GM19099 (cell line): ENCODE data around the gene TGFBI.

Experiments used
- POLR2A ChIP-seq: IDR thresholded peaks from 3 replicates; pipeline ENCODE4 v1.6.1; 2011; ENCODE audit warnings: low read depth; ENCODE audit not compliant: insufficient read length; ENCODE audit errors: extremely low read depth

The TGFBI gene

DNA sequence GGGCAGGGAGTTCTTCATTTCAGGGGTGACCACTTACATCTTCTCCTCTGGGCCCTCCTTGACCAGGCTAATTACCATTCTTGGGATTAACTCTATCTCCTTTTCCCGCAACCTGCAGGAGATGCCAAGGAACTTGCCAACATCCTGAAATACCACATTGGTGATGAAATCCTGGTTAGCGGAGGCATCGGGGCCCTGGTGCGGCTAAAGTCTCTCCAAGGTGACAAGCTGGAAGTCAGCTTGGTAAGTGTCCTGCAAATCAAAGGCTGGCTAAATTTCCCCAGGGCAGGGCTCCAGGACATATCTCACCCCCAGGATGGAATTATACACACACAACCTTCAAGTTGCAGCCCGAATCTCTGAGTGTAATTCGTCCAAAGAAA lies 30.2 kb downstream of the TGFBI start:
- TF ChIP-seq POLR2A, result no peak

DNA sequence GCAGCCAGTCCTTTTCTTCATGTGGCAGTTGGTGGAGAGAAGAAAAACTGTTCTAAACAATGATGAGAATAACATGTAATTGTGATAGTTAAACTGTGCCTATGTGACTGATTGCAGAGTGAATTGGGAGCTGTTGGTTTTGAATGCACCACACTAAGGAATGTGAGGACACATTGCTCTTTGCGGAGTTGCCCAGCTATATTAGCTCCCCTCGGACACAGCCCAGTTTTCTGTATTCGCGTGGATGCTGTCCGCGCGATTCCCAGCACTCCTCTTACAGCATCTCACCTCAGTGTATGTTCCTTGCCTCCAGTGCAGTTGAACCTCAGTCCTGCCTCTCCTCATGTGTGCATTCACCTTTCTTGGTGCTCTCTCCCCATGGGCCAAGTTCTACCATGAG lies 32.2 kb downstream of the TGFBI start:
- no peak for TF ChIP-seq POLR2A

DNA sequence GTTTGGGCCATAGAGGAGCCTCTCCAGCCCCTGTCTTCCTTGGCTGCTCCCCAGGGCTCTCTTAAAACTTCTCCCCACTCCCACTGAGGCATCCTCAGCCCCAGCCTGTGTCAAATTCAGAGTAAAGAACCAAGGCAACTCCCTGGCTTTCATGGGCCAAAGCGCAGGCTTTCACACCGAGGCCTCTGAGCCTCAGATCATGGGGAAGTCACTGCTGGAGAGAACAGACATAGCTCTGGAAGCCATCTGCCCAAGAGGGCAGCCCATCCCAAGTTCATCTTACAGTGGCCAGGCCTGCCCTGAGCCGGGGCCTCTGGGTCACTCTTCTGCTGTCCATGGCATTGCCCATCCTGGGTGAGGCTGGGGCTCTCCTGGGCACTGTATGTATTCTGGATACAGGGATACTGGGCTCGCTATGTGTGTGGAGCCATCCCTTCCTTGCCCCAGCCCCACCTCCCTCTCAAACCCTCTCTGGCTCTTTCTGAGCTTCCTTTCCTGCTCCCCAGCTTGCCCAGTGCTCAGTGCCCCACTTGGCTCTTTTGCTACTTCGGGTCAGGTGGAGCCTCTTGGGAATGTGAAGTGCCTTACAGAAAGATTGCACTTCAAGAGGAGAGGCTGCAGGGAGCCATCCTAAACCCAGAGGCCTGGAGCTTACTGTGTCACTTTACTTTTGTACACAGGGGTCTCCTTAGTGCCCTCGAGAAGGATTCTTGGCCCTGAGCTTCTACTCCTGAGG lies 33.0 kb downstream of the TGFBI start:
- TF ChIP-seq POLR2A, result no peak

DNA sequence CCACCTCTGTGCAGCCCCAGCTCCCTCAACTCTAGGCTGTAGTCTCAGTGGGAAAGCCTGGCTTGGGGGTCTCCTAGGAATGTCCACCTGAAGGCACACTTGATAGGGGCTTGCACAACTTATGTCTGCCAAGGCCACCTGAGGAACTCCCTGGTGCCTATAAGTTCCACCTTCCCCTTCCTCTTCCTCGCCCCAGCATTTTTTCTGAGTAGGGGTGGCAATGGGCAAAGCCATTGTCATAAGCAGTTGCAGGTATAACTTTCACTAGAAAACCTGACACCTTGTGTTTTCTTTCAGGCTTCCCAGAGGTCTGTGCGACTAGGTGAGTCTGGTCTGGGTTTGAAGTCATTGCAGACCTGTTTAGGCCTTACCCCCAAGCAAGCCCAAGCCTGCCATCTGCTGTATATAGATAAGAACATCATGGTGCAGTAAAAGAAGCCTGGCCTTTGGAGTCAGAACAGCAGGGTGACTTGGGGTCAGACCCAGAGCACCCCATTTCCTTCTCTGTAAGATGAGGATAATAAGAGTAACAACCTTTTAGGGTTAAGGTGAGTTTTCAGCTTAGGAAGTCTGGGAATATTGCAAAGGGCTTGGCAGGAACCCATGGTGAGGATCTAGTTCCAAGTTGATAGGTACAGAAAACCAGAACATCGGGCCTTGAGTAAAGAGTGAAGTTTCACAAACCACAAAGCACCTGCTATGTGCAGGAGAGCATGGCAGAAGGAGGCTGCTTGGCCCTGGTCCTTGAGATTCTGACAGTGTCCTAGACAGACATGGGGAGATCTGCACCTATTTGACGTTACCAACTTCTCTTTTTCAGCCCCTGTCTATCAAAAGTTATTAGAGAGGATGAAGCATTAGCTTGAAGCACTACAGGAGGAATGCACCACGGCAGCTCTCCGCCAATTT lies 33.8 kb downstream of the TGFBI start:
- no peak for TF ChIP-seq POLR2A

DNA sequence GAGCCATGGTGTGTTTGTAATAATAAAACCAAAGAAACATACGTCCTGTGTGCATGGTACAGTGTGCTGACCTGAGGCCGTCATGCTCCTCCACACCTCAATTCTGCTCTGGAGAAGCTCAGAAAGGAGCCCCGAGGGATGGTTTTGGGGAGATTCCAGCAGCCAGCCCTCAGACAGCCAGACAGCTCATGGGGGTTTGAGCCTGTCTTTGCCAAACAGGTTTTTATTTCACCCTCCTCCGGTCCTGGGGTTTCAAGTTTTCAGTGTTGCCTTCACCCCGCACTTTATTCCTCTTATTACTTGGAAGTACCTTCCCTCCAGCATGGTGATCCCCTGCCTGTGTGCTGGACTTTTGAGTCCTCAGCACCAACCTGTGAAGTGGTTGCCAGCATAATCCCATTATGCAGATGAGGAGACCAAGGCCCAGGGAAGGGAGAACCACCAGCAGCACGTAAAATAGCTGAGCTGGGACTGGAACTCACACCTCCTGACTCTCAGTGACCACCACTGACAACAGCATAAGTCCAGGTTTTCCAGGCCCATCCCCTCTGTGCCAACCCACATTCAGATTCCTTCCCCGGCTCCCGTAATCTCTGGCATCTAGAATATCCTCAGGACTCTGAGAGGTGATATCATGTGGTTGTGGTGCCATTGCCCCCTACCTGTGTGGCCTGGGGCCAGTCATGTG lies 35.1 kb downstream of the TGFBI start:
- no peak for TF ChIP-seq POLR2A

DNA sequence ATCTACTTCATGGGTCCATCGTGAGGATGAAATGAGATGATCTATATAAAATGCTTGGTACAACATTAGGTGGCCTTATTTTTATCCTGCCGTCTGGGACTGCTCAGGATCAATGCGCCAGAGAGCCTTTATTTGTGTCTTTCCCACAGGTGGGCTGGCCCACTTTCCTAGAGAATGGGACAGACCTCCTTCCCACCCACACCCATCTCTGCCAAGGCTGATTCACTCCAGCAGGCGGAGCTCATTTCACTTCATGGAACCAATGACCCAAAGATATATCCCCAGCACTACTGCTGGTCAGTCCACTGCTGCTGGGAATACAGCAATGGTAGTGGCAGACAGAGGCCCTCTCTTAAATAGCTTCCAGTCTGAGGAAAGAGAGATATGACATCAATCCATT lies 35.7 kb downstream of the TGFBI start:
- TF ChIP-seq POLR2A, result no peak

DNA sequence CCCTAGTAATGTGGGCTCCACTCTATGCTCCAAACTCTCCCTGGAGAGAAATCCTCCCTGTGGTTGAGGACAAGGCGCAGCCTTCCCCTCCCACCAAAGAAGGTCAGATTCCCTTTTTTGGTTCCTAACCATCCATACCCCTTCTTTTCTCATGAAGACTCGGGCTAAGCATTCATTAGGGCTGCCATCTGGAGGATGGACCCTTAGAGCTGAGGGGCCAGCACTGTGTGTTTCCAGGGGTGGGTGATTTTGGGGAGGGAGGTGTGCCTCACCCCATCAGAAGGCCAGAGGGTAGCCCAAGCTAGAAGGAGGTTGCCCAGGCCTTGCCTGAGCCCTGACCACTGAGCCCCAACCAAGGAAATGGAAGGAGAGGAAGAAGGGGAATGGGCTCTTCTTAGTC lies 36.8 kb downstream of the TGFBI start:
- TF ChIP-seq POLR2A, result no peak

DNA sequence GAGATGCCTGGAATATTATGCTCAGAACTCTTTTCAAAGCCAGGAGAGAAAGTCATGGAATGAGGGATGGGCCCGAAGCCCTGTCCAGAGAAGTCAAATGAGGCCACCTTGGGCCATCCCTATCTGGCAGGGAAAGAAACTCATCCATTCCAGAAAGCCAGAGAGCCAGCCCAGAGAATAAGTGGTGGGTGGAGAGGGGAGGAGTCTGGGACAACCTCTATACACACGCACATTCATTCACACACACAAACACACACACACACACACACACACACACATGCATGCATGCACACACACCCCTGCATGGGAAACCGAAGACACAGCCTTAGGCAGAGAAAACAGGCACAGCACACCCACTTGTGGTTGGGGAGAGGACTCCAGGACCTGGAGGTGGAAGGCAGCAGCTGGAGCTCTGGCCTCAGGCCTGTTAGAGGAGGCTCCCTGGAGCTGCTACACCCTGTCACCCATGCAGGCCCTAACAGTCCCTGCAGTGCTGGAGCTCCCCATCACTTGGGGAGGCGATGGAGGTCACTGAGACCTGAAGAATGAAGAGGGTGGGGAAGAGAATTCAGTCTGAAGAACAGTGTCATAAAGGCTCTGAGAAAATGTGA lies 38.0 kb downstream of the TGFBI start:
- TF ChIP-seq POLR2A, result no peak

DNA sequence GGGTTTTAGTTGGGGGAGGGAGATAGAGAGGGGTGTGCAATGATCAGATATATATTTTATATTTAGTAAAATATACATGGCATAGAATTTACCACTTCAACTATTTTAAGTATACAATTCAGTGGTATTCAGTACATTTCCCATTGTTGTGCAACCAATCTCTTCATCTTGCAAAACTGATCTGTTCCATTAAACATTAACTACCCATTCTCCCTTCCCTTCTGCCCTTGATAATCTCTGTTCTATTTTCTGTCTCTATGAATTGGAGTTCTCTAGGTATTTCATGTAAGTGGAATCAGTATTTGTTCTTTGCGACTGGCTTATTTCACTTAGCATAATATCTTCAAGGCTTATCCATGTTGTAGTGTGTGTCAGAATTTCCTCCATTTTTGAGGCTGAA lies 38.6 kb downstream of the TGFBI start:
- no peak for TF ChIP-seq POLR2A

DNA sequence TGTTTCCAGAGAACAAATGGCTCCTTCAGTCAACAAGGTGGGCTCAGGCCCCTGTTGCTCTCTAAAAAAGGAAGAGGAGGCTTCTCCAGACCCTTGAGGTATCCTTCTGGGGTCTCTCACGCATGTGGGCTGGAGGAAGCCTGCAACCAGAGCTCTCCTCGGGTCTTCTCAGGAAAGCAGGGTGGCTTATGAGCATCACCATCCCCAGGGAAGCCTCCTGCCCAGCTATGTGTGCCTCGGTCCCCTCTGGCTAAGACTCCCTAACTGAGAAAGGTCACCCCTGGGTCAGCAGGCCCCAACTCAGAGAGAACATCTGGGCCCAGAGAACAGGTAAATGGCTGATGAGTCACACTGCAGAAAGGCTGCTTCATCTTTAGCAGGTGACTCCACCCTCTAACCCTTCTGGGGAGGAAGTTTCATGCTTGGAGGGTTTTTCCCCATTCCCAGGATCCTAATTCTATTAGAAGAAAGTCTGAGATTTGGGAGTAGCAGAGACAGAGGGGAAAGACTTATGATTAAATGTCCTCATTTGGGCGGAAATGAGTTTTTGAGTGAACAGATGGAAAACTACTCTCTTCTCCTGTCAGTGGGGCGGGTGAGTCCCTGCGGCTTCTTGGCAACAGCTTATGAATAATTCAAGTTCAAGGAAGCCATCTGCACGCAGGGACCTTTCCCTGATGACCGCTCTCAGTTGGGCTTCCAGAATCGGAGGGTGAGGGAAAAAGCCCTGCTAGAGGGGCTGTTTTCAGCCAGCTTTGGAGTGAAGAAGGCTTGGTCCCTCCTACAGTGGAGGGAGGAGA lies 41.9 kb downstream of the TGFBI start:
- no peak for TF ChIP-seq POLR2A

DNA sequence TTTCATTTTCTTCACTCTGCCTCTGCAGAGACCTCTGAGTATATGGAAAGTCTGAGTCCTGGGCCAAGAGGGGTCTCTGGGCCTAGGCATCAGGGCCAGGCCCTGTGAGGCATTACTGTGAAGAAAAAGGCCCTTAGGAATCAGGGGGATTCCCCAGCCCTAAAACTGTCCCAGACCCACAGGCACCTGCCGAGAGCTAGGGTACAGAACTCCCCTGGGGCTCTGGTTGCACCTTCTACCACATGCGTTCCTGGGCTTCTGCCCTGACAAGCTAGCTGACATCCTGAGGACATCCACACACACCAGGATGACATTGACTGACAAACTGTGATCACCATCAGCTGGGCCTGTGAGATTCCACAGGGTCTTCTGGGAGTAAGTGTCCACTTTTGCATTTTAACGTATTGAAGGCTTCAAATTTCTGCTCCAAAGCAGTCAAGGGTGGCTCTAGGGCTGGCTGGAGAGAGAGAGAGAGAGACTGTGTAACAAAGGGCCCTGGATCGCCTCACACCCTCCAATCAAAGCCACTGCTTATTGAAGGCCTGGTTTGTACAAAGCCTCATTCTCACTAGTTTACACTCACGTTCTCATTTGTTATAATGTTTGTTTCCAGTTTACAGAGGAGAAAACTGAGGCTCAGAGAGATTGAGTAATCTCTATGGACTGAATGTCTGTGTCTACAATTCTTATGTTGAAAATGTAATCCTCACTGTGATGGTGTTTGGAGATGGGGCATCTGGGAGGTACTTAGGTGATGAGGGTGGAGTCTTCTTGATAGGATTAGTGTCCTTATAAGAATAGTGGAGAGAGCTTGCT lies 45.1 kb downstream of the TGFBI start:
- TF ChIP-seq POLR2A, result no peak

DNA sequence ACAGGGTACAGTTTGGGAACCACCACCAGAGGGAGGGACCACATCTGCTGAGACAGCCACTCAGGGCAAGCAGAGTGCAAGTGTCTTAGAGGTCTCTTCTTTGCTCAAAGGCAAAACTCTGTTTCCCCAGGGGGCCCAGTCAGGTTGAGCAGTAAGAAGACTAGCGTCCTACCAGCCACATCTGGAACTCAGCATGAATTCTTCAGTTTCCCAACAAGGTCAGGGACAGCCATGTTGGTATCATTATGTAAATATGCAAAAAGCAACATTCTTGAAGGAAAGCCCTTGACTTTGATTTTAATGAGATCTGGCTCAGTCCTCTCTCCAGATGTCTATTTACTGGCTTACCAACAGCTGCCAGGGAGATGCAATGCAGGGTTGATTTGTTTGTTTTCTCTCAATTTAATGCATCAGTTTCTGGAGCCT lies 46.7 kb downstream of the TGFBI start:
- TF ChIP-seq POLR2A, result no peak

DNA sequence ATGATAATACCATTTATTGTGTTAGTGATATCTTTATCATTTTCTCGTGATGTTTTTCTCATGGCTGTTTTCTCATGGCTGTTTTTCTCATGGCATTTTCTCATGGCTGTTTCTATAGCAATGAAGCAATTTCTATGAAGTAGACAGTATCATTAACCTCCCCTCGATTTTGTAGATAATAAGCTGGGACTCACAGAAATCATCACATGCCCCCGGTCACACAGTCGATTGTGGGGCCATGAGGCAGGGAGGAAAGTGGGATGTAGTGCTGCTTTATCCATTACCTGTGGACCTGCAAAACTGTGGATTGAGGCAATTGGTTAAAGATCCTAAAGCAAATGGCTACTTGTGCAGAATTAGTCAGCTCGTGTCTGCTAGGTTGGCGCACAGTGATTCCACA lies 47.3 kb downstream of the TGFBI start:
- no peak for TF ChIP-seq POLR2A

DNA sequence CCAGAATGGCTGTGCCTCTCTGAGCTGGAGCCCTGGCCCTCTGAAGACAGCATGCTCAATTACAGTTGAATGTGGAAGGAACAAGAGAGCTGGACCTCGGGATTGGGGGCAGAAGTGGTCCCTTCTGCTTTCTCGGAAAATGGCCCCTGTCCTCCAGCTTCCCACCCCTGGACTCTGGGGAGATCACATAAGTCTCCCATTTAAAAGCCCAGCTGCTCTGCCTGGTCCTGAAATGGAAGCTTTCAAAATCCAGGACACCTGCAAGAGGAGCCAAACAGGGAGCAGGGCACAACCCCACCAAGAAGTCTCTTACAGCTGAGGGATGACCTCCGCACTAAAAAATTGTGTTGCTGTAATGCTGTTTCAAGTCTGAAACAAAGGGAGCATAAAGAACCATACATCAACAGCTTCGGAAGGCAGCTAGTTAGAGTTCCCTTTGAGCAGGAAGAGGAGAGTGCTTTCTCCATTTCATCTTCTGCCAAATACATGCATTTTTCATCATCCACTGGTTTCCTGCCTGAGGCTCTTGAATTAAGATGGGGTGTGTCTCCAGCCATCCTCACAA lies 48.2 kb downstream of the TGFBI start:
- TF ChIP-seq POLR2A, result no peak
